WTC11 (cell line): ENCODE results near the gene KXD1. TPM values are rescaled to one million over a fixed set of nuclear protein-coding genes. Genes with fewer than 3 reads are reported as not detected.
A peak's percentile ranks its signal among the peaks of the same experiment; 100 is the strongest.

Source experiments
- CDX4 ChIP-seq: fragments of 250-450 bp; sonication (Bioruptor Pico); IDR thresholded peaks from 2 replicates; pipeline ENCODE4 v1.9.0; 2021; ENCODE audit warnings: moderate library complexity, mild to moderate bottlenecking, inconsistent platforms, borderline replicate concordance
- CREM ChIP-seq: sonication (generic); formaldehyde crosslinking; IDR thresholded peaks from 2 replicates; pipeline ENCODE4 v1.8.1; 2022; ENCODE audit warnings: mild to moderate bottlenecking, missing genetic modification reagents, moderate library complexity
- EMX1 ChIP-seq: fragments of 250-450 bp; sonication (Bioruptor Pico); IDR thresholded peaks from 2 replicates; pipeline ENCODE4 v1.8.0; 2021; ENCODE audit warnings: mild to moderate bottlenecking
- ETV6 ChIP-seq: sonication (generic); formaldehyde crosslinking; IDR thresholded peaks from 2 replicates; pipeline ENCODE4 v1.8.1; 2022; ENCODE audit warnings: mild to moderate bottlenecking, missing genetic modification reagents
- FOXK1 ChIP-seq: sonication (generic); formaldehyde crosslinking; IDR thresholded peaks from 2 replicates; pipeline ENCODE4 v1.8.0; 2022; ENCODE audit warnings: mild to moderate bottlenecking, moderate library complexity, missing genetic modification reagents
- GTF2I ChIP-seq: fragments of 250-450 bp; sonication (Bioruptor Pico); conservative IDR thresholded peaks from 2 replicates; pipeline ENCODE4 v1.4.0; 2021; ENCODE audit warnings: mild to moderate bottlenecking
- MAX ChIP-seq: sonication (generic); formaldehyde crosslinking; IDR thresholded peaks from 2 replicates; pipeline ENCODE4 v1.8.0; 2022; ENCODE audit warnings: mild to moderate bottlenecking, missing genetic modification reagents
- NFE2L1 ChIP-seq: sonication (generic); formaldehyde crosslinking; IDR thresholded peaks from 2 replicates; pipeline ENCODE4 v1.8.1; 2023; ENCODE audit warnings: missing genetic modification reagents
- PRRX2 ChIP-seq: fragments of 250-450 bp; sonication (Bioruptor Pico); IDR thresholded peaks from 2 replicates; pipeline ENCODE4 v1.8.0; 2021; ENCODE audit warnings: mild to moderate bottlenecking
- SP1 ChIP-seq: sonication (generic); formaldehyde crosslinking; conservative IDR thresholded peaks from 2 replicates; pipeline ENCODE4 v1.8.1; 2022; ENCODE audit warnings: missing genetic modification reagents
- ZBTB21 ChIP-seq: sonication (generic); formaldehyde crosslinking; IDR thresholded peaks from 2 replicates; pipeline ENCODE4 v1.8.1; 2023; ENCODE audit warnings: mild to moderate bottlenecking, missing genetic modification reagents, borderline replicate concordance
- ZNF232 ChIP-seq: sonication (generic); formaldehyde crosslinking; IDR thresholded peaks from 2 replicates; pipeline ENCODE4 v1.8.0; 2022; ENCODE audit warnings: mild to moderate bottlenecking, missing genetic modification reagents
- ZNF416 ChIP-seq: fragments of 250-450 bp; sonication (Bioruptor Pico); IDR thresholded peaks from 2 replicates; pipeline ENCODE4 v1.9.0; 2021; ENCODE audit warnings: mild to moderate bottlenecking, inconsistent platforms
- total RNA-seq: library from RNA; stranded (reverse); gene quantifications from 3 replicates; pipeline ENCODE4 v1.2.3, GENCODE V29; 2021
- TF ChIP-seq, protein P1 (sequence below): sonication (generic); formaldehyde crosslinking; IDR thresholded peaks from 2 replicates; pipeline ENCODE4 v1.8.0; 2023; ENCODE audit warnings: missing genetic modification reagents, mild to moderate bottlenecking, borderline replicate concordance
- TF ChIP-seq, protein P2 (sequence below): sonication (generic); formaldehyde crosslinking; IDR thresholded peaks from 2 replicates; pipeline ENCODE4 v1.8.0; 2023; ENCODE audit warnings: missing genetic modification reagents
- TF ChIP-seq, protein P3 (sequence below): sonication (generic); formaldehyde crosslinking; IDR thresholded peaks from 2 replicates; pipeline ENCODE4 v1.8.0; 2022; ENCODE audit warnings: mild to moderate bottlenecking, missing genetic modification reagents
- TF ChIP-seq, protein P4 (sequence below): sonication (generic); formaldehyde crosslinking; IDR thresholded peaks from 2 replicates; pipeline ENCODE4 v1.8.1; 2023; ENCODE audit warnings: mild to moderate bottlenecking, moderate library complexity, missing genetic modification reagents
- TF ChIP-seq, protein P5 (sequence below): sonication (generic); formaldehyde crosslinking; IDR thresholded peaks from 2 replicates; pipeline ENCODE4 v1.8.0; 2022; ENCODE audit warnings: missing genetic modification reagents
- TF ChIP-seq, protein P6 (sequence below): sonication (generic); formaldehyde crosslinking; IDR thresholded peaks from 2 replicates; pipeline ENCODE4 v1.8.1; 2023; ENCODE audit warnings: mild to moderate bottlenecking, missing genetic modification reagents

The KXD1 gene
- total RNA-seq, 1 experiment from 2014 or later = 136 TPM

GRCh38 chr19:18557411-18558201, at the start of gene KXD1 (continued):
- TF ChIP-seq EMX1 (no peak), SP1 (CRISPR knock-in tag) (peak; percentile 80; the same call in 1 of the 2 replicates), FOXK1 (peak; percentile 77), CREM (CRISPR knock-in tag) (peak; percentile 78; the same call in 1 of the 2 replicates), PRRX2 (0 out of 2 replicates have a peak, but pooled peaks have one; percentile 11), GTF2I (peak; percentile 98), CDX4 (CRISPR knock-in tag) (no peak), NFE2L1 (CRISPR knock-in tag) (0 out of 2 replicates have a peak, but pooled peaks have one; percentile 42), ZNF416 (CRISPR knock-in tag) (no peak), MAX (CRISPR knock-in tag) (peak; percentile 83), ZNF232 (CRISPR knock-in tag) (0 out of 2 replicates have a peak, but pooled peaks have one; percentile 15), ETV6 (CRISPR knock-in tag) (peak; percentile 83; the same call in 1 of the 2 replicates), ZBTB21 (CRISPR knock-in tag) (0 out of 2 replicates have a peak, but pooled peaks have one; percentile 30)
- TF ChIP-seq, protein P1, sequence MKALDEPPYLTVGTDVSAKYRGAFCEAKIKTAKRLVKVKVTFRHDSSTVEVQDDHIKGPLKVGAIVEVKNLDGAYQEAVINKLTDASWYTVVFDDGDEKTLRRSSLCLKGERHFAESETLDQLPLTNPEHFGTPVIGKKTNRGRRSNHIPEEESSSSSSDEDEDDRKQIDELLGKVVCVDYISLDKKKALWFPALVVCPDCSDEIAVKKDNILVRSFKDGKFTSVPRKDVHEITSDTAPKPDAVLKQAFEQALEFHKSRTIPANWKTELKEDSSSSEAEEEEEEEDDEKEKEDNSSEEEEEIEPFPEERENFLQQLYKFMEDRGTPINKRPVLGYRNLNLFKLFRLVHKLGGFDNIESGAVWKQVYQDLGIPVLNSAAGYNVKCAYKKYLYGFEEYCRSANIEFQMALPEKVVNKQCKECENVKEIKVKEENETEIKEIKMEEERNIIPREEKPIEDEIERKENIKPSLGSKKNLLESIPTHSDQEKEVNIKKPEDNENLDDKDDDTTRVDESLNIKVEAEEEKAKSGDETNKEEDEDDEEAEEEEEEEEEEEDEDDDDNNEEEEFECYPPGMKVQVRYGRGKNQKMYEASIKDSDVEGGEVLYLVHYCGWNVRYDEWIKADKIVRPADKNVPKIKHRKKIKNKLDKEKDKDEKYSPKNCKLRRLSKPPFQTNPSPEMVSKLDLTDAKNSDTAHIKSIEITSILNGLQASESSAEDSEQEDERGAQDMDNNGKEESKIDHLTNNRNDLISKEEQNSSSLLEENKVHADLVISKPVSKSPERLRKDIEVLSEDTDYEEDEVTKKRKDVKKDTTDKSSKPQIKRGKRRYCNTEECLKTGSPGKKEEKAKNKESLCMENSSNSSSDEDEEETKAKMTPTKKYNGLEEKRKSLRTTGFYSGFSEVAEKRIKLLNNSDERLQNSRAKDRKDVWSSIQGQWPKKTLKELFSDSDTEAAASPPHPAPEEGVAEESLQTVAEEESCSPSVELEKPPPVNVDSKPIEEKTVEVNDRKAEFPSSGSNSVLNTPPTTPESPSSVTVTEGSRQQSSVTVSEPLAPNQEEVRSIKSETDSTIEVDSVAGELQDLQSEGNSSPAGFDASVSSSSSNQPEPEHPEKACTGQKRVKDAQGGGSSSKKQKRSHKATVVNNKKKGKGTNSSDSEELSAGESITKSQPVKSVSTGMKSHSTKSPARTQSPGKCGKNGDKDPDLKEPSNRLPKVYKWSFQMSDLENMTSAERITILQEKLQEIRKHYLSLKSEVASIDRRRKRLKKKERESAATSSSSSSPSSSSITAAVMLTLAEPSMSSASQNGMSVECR (CRISPR knock-in tag) = peak; percentile 61; the same call in 1 of the 2 replicates
- TF ChIP-seq, protein P2, sequence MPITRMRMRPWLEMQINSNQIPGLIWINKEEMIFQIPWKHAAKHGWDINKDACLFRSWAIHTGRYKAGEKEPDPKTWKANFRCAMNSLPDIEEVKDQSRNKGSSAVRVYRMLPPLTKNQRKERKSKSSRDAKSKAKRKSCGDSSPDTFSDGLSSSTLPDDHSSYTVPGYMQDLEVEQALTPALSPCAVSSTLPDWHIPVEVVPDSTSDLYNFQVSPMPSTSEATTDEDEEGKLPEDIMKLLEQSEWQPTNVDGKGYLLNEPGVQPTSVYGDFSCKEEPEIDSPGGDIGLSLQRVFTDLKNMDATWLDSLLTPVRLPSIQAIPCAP (CRISPR knock-in tag) = no peak
- TF ChIP-seq, protein P3, sequence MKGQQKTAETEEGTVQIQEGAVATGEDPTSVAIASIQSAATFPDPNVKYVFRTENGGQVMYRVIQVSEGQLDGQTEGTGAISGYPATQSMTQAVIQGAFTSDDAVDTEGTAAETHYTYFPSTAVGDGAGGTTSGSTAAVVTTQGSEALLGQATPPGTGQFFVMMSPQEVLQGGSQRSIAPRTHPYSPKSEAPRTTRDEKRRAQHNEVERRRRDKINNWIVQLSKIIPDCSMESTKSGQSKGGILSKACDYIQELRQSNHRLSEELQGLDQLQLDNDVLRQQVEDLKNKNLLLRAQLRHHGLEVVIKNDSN = peak; percentile 45; the same call in 1 of the 2 replicates
- TF ChIP-seq, protein P4, sequence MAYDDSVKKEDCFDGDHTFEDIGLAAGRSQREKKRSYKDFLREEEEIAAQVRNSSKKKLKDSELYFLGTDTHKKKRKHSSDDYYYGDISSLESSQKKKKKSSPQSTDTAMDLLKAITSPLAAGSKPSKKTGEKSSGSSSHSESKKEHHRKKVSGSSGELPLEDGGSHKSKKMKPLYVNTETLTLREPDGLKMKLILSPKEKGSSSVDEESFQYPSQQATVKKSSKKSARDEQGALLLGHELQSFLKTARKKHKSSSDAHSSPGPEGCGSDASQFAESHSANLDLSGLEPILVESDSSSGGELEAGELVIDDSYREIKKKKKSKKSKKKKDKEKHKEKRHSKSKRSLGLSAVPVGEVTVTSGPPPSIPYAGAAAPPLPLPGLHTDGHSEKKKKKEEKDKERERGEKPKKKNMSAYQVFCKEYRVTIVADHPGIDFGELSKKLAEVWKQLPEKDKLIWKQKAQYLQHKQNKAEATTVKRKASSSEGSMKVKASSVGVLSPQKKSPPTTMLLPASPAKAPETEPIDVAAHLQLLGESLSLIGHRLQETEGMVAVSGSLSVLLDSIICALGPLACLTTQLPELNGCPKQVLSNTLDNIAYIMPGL = 0 out of 2 replicates have a peak, but pooled peaks have one; percentile 40
- TF ChIP-seq, protein P5, sequence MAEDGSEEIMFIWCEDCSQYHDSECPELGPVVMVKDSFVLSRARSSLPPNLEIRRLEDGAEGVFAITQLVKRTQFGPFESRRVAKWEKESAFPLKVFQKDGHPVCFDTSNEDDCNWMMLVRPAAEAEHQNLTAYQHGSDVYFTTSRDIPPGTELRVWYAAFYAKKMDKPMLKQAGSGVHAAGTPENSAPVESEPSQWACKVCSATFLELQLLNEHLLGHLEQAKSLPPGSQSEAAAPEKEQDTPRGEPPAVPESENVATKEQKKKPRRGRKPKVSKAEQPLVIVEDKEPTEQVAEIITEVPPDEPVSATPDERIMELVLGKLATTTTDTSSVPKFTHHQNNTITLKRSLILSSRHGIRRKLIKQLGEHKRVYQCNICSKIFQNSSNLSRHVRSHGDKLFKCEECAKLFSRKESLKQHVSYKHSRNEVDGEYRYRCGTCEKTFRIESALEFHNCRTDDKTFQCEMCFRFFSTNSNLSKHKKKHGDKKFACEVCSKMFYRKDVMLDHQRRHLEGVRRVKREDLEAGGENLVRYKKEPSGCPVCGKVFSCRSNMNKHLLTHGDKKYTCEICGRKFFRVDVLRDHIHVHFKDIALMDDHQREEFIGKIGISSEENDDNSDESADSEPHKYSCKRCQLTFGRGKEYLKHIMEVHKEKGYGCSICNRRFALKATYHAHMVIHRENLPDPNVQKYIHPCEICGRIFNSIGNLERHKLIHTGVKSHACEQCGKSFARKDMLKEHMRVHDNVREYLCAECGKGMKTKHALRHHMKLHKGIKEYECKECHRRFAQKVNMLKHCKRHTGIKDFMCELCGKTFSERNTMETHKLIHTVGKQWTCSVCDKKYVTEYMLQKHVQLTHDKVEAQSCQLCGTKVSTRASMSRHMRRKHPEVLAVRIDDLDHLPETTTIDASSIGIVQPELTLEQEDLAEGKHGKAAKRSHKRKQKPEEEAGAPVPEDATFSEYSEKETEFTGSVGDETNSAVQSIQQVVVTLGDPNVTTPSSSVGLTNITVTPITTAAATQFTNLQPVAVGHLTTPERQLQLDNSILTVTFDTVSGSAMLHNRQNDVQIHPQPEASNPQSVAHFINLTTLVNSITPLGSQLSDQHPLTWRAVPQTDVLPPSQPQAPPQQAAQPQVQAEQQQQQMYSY (CRISPR knock-in tag) = peak; percentile 79
- TF ChIP-seq, protein P6, sequence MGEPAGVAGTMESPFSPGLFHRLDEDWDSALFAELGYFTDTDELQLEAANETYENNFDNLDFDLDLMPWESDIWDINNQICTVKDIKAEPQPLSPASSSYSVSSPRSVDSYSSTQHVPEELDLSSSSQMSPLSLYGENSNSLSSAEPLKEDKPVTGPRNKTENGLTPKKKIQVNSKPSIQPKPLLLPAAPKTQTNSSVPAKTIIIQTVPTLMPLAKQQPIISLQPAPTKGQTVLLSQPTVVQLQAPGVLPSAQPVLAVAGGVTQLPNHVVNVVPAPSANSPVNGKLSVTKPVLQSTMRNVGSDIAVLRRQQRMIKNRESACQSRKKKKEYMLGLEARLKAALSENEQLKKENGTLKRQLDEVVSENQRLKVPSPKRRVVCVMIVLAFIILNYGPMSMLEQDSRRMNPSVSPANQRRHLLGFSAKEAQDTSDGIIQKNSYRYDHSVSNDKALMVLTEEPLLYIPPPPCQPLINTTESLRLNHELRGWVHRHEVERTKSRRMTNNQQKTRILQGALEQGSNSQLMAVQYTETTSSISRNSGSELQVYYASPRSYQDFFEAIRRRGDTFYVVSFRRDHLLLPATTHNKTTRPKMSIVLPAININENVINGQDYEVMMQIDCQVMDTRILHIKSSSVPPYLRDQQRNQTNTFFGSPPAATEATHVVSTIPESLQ (CRISPR knock-in tag) = no peak
